Liver (tissue), 3 donors: Measurements from ENCODE around the gene POLDIP2.

ENCODE experiments used
- ATF3 ChIP-seq: IDR thresholded peaks from 2 replicates; pipeline ENCODE4 v1.6.1; 2016; ENCODE audit warnings: antibody characterized with exemption
- CTCF ChIP-seq: fragments of 150-350 bp; IDR thresholded peaks from 2 replicates; pipeline ENCODE4 v1.5.1; 2017; ENCODE audit warnings: improper control_type of control experiment, low read depth, low read length; ENCODE audit not compliant: missing input control
- FOXA1 ChIP-seq: IDR thresholded peaks from 2 replicates; pipeline ENCODE4 v1.6.1; 2016; ENCODE audit warnings: antibody characterized with exemption
- GABPA ChIP-seq, 2 donors: IDR thresholded peaks in 1 of 2; conservative IDR thresholded peaks in 1 of 2; 2 replicates each; pipeline ENCODE4 v1.6.1; 2016; ENCODE audit warnings: antibody characterized with exemption in 2 of 2, mild to moderate bottlenecking in 1 of 2, moderate library complexity in 1 of 2
- JUND ChIP-seq, 2 donors: IDR thresholded peaks; 2 replicates each; pipeline ENCODE4 v1.6.1; 2016; ENCODE audit warnings: antibody characterized with exemption in 2 of 2
- RAD21 ChIP-seq, 2 donors: IDR thresholded peaks; 2 replicates each; pipeline ENCODE4 v1.6.1; 2016; ENCODE audit warnings: antibody characterized with exemption in 2 of 2, mild to moderate bottlenecking in 2 of 2
- REST ChIP-seq: IDR thresholded peaks from 2 replicates; pipeline ENCODE4 v1.6.1; 2016; ENCODE audit warnings: antibody characterized with exemption, mild to moderate bottlenecking
- RXRA ChIP-seq, 2 donors: IDR thresholded peaks; 2 replicates each; pipeline ENCODE4 v1.6.1; 2017 to 2018; ENCODE audit warnings: antibody characterized with exemption in 2 of 2, mild to moderate bottlenecking in 1 of 2
- SP1 ChIP-seq: IDR thresholded peaks from 2 replicates; pipeline ENCODE4 v1.6.1; 2018; ENCODE audit warnings: antibody characterized with exemption, mild to moderate bottlenecking
- TAF1 ChIP-seq: conservative IDR thresholded peaks from 2 replicates; pipeline ENCODE4 v1.6.1; 2016; ENCODE audit warnings: antibody characterized with exemption, mild to moderate bottlenecking
- YY1 ChIP-seq: IDR thresholded peaks from 2 replicates; pipeline ENCODE4 v1.6.1; 2016; ENCODE audit warnings: antibody characterized with exemption, mild to moderate bottlenecking
- TF ChIP-seq, protein P1 (sequence below): IDR thresholded peaks from 2 replicates; pipeline ENCODE4 v1.6.1; 2016; ENCODE audit warnings: antibody characterized with exemption
- donor health status: healthy.
- donor health status: healthy.

GRCh38 chr17:28398280-28398981, 41.1 kb upstream of the POLDIP2 start:
- TF ChIP-seq CTCF = no peak
- TF ChIP-seq RXRA (IDR thresholded peaks at IDR 0.05) = peak; percentile 80 to 88
- peak; percentile 35 for TF ChIP-seq REST
- TF ChIP-seq YY1 = no peak
- TF ChIP-seq, protein P1, sequence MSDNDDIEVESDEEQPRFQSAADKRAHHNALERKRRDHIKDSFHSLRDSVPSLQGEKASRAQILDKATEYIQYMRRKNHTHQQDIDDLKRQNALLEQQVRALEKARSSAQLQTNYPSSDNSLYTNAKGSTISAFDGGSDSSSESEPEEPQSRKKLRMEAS = no peak
- TF ChIP-seq RAD21 (IDR thresholded peaks at IDR 0.05) = no peak
- no peak for TF ChIP-seq GABPA (IDR thresholded peaks at IDR 0.05 in 1 of 2, conservative IDR thresholded peaks at IDR 0.05 in 1 of 2)
- peak; percentile 47 to 63 for TF ChIP-seq JUND (IDR thresholded peaks at IDR 0.05)
- no peak for TF ChIP-seq TAF1
- TF ChIP-seq FOXA1 = no peak
- peak; percentile 72 for TF ChIP-seq SP1
- TF ChIP-seq ATF3 = no peak
